Measurements from ENCODE around the gene LSMEM2. TPM values are rescaled to one million over a fixed set of nuclear protein-coding genes. Genes with fewer than 3 reads are reported as not detected.
A peak's percentile ranks its signal among the peaks of the same experiment; 100 is the strongest.

Gene LSMEM2
- total RNA-seq, 2 donors from 2014 or later, result not detected

DNA sequence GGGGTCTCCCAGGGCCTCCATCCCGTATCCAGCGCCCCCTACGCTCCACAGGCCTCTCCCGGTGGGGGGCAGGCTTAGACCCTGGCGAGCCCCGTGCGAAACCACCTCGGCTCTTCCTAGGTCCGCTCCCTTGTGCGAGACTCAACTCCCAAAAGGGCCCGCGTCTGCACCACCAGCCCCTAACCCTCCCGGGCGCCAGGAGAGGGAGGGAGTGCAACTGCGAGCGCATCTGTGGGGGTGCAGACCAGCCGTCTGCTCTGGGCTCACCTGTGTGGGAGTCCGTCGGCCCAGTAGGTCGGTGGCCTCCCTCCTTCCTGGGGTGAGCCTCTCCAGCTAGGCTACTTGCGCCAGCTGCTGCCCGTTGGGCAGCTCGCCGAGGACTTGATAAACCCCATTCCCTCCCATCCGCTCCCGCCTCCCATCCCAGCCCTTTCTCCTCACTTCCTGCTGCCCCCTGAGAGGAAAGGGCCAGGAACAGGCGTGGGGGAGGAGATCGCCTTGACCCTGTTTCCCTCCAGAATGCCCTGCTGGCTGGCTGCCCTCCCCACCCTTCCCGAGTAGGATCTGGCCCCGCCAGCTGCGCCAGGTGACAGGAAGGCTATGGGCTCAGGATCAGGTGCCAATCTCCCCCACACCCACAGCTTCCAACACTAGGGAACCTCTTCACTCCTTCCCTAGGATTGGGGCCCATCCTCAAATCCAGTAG, 43.7 kb downstream of the LSMEM2 start, which contains the start of gene HYAL2:
Gene HYAL2 (minus strand): TSS at position 360 of the 706 bp plus-strand sequence. CDS start 2,256 bp downstream, outside the sequence.
- Histone ChIP-seq H3K27me3 (no peaks in the 10 kb centered on the region), H3K9ac (ENCODE audit: low read depth in 2 of 2, low read length in 2 of 2) (peak within 1 kb of the TSS; percentile 72 to 91), H3K27ac (peak within 1 kb of the TSS; percentile 81), H3K4me3 (peak within 1 kb of the TSS; percentile 66), H3K9me3 (no peaks in the 10 kb centered on the region), H3K4me1 (peaks cover 34% of the 10 kb centered on the region), H3K36me3 (no peaks in the 10 kb centered on the region)
- TF ChIP-seq, protein P1, sequence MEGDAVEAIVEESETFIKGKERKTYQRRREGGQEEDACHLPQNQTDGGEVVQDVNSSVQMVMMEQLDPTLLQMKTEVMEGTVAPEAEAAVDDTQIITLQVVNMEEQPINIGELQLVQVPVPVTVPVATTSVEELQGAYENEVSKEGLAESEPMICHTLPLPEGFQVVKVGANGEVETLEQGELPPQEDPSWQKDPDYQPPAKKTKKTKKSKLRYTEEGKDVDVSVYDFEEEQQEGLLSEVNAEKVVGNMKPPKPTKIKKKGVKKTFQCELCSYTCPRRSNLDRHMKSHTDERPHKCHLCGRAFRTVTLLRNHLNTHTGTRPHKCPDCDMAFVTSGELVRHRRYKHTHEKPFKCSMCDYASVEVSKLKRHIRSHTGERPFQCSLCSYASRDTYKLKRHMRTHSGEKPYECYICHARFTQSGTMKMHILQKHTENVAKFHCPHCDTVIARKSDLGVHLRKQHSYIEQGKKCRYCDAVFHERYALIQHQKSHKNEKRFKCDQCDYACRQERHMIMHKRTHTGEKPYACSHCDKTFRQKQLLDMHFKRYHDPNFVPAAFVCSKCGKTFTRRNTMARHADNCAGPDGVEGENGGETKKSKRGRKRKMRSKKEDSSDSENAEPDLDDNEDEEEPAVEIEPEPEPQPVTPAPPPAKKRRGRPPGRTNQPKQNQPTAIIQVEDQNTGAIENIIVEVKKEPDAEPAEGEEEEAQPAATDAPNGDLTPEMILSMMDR (IDR thresholded peaks at IDR 0.05), result no peak
- intact Hi-C loops (cut with DNase I), result loop anchor here (10.0 kb wide), 1 partner anchor 48 kb away; the partner anchor contains the start of gene LSMEM2
- DNase-seq, result peak; percentile 50

DNA sequence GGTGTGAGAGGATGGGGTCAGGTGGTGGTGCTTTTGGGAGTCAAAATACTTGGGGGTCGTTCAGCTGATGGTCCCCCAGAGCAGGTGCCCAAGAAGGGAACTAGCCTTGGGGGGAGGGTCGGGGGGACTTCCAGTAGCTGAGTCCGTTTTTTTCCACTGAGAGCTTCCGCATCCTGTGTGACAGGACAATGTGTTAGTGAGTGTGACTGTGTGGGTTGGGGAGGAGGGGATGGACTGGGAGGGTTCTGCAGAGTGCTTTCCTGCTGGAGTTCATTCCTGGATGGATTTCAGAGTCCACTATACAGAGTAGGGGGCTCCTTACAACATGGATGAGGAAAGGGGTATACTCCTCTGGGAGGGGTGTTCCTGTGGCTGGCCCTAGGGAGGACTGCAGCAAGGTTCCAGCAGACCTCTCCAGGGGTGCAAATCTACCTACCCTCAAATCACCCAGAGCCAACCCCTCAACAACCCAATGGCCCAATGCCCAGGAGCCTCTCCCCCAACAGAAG, 44.3 kb downstream of the LSMEM2 start:
- peak overlapping the region; percentile 81 for H3K27ac ChIP-seq
- H3K27me3 ChIP-seq, result no peaks in the 10 kb centered on the region
- H3K9ac ChIP-seq (ENCODE audit: low read depth in 2 of 2, low read length in 2 of 2), result peak overlapping the region in 1 of 2 donors; percentile 91
- no peaks in the 10 kb centered on the region for H3K9me3 ChIP-seq
- H3K4me3 ChIP-seq, result no peak overlapping the region
- TF ChIP-seq, protein P1 (IDR thresholded peaks at IDR 0.05), result no peak
- DNase-seq, result no peak
- intact Hi-C loops (cut with DNase I), result loop anchor here (10.0 kb wide), 1 partner anchor 48 kb away; the partner anchor contains the start of gene LSMEM2
- H3K36me3 ChIP-seq, result no peaks in the 10 kb centered on the region
- H3K4me1 ChIP-seq, result peaks cover 28% of the 10 kb centered on the region

DNA sequence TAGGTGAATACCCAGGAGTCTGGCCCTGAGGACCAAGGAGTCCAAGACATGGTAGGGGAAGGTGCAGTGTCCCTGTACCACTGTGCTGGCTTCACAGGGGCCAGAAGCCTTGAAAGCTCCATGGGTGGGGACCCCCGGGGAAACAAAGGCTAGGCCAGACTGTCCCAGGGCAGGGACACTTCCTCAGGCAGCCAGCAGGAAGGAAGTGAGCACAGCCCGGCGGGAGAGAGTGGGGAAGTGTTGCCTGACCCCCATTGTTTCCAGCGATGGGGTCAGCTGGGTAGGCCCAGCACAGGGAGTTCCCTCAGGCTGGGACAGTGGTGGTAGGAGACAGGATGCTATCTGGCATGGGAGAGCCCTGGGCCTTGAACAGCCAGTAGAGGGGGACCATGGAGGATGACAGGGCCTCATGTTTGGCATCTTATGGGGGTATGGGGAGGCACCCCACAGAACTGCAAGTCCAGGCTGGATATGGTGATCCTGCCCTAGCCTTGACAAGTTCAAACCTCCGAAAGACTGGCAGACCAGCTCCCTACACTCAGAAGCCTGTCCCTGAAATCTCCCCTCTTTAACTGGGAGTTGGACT, 44.8 kb downstream of the LSMEM2 start:
- Histone ChIP-seq H3K36me3 (no peaks in the 10 kb centered on the region), H3K27me3 (no peaks in the 10 kb centered on the region), H3K9ac (ENCODE audit: low read depth in 2 of 2, low read length in 2 of 2) (peak overlapping the region in 1 of 2 donors; percentile 44), H3K27ac (no peak overlapping the region), H3K9me3 (no peaks in the 10 kb centered on the region), H3K4me3 (no peak overlapping the region), H3K4me1 (peaks cover 27% of the 10 kb centered on the region)
- DNase-seq, result no peak
- TF ChIP-seq, protein P1 (IDR thresholded peaks at IDR 0.05), result no peak
- intact Hi-C loops (cut with DNase I), result loop anchor here (10.0 kb wide), 1 partner anchor 49 kb away; the partner anchor contains the start of gene LSMEM2

DNA sequence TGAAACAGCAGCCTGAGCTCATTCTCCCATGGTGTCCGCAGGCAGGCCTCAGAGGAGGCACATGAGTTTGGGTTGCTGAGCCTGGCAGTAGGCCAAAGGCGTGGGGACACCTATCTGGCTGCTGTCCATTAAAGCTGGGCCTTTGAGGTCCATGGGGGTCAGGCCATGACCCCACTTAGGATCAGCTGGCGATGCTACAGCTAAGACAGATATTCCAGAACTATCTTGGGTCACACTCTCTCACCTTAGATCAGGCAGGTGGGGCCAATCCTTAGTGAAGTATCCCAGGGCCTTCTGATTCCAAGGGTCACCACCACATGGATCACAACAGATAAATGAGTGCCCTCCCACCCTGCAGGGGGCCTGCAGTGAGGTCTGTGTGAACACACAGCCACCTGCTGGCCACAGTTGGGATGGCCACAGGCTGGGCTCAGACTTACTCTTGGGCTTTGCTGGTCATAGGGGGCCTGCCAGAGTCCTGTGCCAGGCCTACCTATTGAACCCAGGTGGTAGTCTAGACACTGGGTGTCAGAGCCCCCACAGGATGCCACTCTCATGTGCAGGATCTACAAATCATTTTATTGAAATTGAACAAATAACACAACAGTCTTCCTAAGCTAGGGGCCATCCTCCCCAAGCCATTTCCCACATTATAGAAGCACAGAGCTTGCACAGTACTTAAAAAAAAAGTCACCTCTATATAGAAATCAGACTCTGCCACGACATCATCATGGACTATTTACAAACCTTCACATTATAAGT, 45.6 kb downstream of the LSMEM2 start:
- Histone ChIP-seq H3K4me1 (peaks cover 23% of the 10 kb centered on the region), H3K27me3 (no peaks in the 10 kb centered on the region), H3K4me3 (no peak overlapping the region), H3K9ac (ENCODE audit: low read depth in 2 of 2, low read length in 2 of 2) (peak overlapping the region in 1 of 2 donors; percentile 44), H3K27ac (no peak overlapping the region), H3K9me3 (no peaks in the 10 kb centered on the region), H3K36me3 (no peaks in the 10 kb centered on the region)
- intact Hi-C loops (cut with DNase I), result loop anchor here (10.0 kb wide), 1 partner anchor 50 kb away; the partner anchor contains the start of gene LSMEM2
- TF ChIP-seq, protein P1 (IDR thresholded peaks at IDR 0.05), result peak; percentile 81
- no peak for DNase-seq

DNA sequence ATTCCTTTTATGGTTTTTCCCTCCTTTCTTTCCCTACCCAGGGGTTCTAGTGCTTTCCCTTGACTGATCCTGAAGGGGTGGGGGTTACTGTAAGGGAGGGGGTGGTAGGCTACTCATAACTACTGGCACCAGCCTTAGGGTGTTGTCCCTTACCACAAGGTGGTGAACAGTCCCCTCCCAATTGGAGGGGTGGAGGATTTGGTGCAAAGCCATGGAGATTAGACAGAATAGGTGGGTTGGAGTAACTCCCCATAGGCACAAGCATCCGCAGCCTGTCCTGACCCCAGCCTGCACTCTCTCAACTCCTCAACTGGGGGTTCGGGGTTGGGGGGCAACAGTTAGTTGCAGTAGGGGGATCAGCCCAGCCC, 46.2 kb downstream of the LSMEM2 start:
- intact Hi-C loops (cut with DNase I), result loop anchor here (10.0 kb wide), 1 partner anchor 50 kb away; the partner anchor contains the start of gene LSMEM2
- Histone ChIP-seq H3K27ac (no peak overlapping the region), H3K4me1 (peaks cover 23% of the 10 kb centered on the region)

More for the DNA sequence above, 46.2 kb downstream of the LSMEM2 start:
- H3K36me3 ChIP-seq, result peaks cover 5% of the 10 kb centered on the region
- TF ChIP-seq, protein P1 (IDR thresholded peaks at IDR 0.05), result no peak
- DNase-seq, result no peak
- H3K27me3 ChIP-seq, result no peaks in the 10 kb centered on the region
- H3K4me3 ChIP-seq, result no peak overlapping the region
- no peak overlapping the region for H3K9ac ChIP-seq (ENCODE audit: low read depth in 2 of 2, low read length in 2 of 2)
- no peaks in the 10 kb centered on the region for H3K9me3 ChIP-seq
